Parathyroid adenoma (tissue), 2 donors: ENCODE results near the gene AK2.
A peak's percentile ranks its signal among the peaks of the same experiment; 100 is the strongest.

Experiments
- H2AFZ ChIP-seq: fragments of 300-600 bp; sonication (generic); one replicate; pipeline ENCODE4 v1.7.0; 2017; ENCODE audit warnings: antibody characterized with exemption, mild to moderate bottlenecking
- H3K27ac ChIP-seq: fragments of 300-600 bp; sonication (generic); one replicate; pipeline ENCODE4 v1.7.0; 2017
- H3K27me3 ChIP-seq: fragments of 300-600 bp; sonication (generic); one replicate; pipeline ENCODE4 v1.7.0; 2017; ENCODE audit warnings: low read length; ENCODE audit not compliant: control insufficient read depth, insufficient read depth
- H3K36me3 ChIP-seq: fragments of 300-600 bp; sonication (generic); one replicate; pipeline ENCODE4 v1.7.0; 2017; ENCODE audit warnings: low read length; ENCODE audit not compliant: control insufficient read depth, insufficient read depth
- H3K4me1 ChIP-seq: fragments of 300-600 bp; sonication (generic); one replicate; pipeline ENCODE4 v1.7.0; 2017; ENCODE audit warnings: control low read depth
- H3K4me2 ChIP-seq: fragments of 300-600 bp; sonication (generic); one replicate; pipeline ENCODE4 v1.7.0; 2017; ENCODE audit warnings: low read length
- H3K4me3 ChIP-seq: fragments of 300-600 bp; sonication (generic); one replicate; pipeline ENCODE4 v1.7.0; 2017; ENCODE audit warnings: low read depth, low read length
- H3K79me2 ChIP-seq: fragments of 300-600 bp; sonication (generic); one replicate; pipeline ENCODE4 v1.7.0; 2017; ENCODE audit warnings: control low read depth
- H3K9ac ChIP-seq: fragments of 300-600 bp; sonication (generic); one replicate; pipeline ENCODE4 v1.7.0; 2017; ENCODE audit warnings: mild to moderate bottlenecking
- H3K9me3 ChIP-seq: fragments of 300-600 bp; sonication (generic); one replicate; pipeline ENCODE4 v1.7.0; 2017; ENCODE audit warnings: low read length; ENCODE audit not compliant: control insufficient read depth
- CTCF ChIP-seq: fragments of 300-600 bp; sonication (generic); IDR thresholded peaks from one replicate; pipeline ENCODE4 v1.7.0; 2017; ENCODE audit warnings: antibody characterized with exemption, mild to moderate bottlenecking
- donor health status: primary hyperparathyroidism.

AK2 gene

GRCh38 chr1:33081554-33082305 lies 45.0 kb upstream of the AK2 start:
- Histone ChIP-seq H3K27ac (no peak overlapping the region), H3K4me3 (peak overlapping the region; percentile 79), H3K4me2 (peak overlapping the region; percentile 93), H3K27me3 (no peaks in the 10 kb centered on the region), H3K9ac (no peak overlapping the region), H2AFZ (peak overlapping the region; percentile 91), H3K4me1 (no peaks in the 10 kb centered on the region), H3K9me3 (no peaks in the 10 kb centered on the region), H3K36me3 (no peaks in the 10 kb centered on the region), H3K79me2 (no peaks in the 10 kb centered on the region)
- TF ChIP-seq CTCF, result no peak

GRCh38 chr1:33080885-33081553 lies 44.3 kb upstream of the AK2 start, which contains the start of gene AZIN2:
AZIN2 (plus strand) TSS chr1:33081153; CDS start chr1:33082250, 1,097 bp downstream.
- Histone ChIP-seq H3K4me1 (no peaks in the 10 kb centered on the region), H3K79me2 (no peaks in the 10 kb centered on the region), H3K9ac (no peak within 1 kb of the TSS), H3K27ac (no peak within 1 kb of the TSS), H3K9me3 (no peaks in the 10 kb centered on the region), H2AFZ (peak within 1 kb of the TSS; percentile 91), H3K4me2 (peak within 1 kb of the TSS; percentile 93), H3K4me3 (peak within 1 kb of the TSS; percentile 79), H3K27me3 (no peaks in the 10 kb centered on the region), H3K36me3 (no peaks in the 10 kb centered on the region)
- TF ChIP-seq CTCF, result no peak

GRCh38 chr1:33080373-33080772 lies 43.7 kb upstream of the AK2 start:
- peak overlapping the region; percentile 79 for H3K4me3 ChIP-seq
- H3K4me1 ChIP-seq, result no peaks in the 10 kb centered on the region
- H2AFZ ChIP-seq, result peak overlapping the region; percentile 91
- no peaks in the 10 kb centered on the region for H3K27me3 ChIP-seq
- peak overlapping the region; percentile 93 for H3K4me2 ChIP-seq
- TF ChIP-seq CTCF, result no peak
- no peaks in the 10 kb centered on the region for H3K36me3 ChIP-seq
- no peak overlapping the region for H3K9ac ChIP-seq
- no peak overlapping the region for H3K27ac ChIP-seq
- no peaks in the 10 kb centered on the region for H3K79me2 ChIP-seq
- no peaks in the 10 kb centered on the region for H3K9me3 ChIP-seq

GRCh38 chr1:33078030-33078591 lies 41.4 kb upstream of the AK2 start:
- Histone ChIP-seq H3K36me3 (no peaks in the 10 kb centered on the region), H3K9ac (no peak overlapping the region)

More at GRCh38 chr1:33078030-33078591, 41.4 kb upstream of the AK2 start:
- Histone ChIP-seq H3K79me2 (no peaks in the 10 kb centered on the region), H3K9me3 (no peaks in the 10 kb centered on the region), H3K27me3 (no peaks in the 10 kb centered on the region), H2AFZ (no peak overlapping the region), H3K4me2 (no peak overlapping the region), H3K27ac (no peak overlapping the region), H3K4me1 (no peaks in the 10 kb centered on the region), H3K4me3 (no peak overlapping the region)
- TF ChIP-seq CTCF, result no peak
